ENCODE measurements around the gene CD28. TPM values are rescaled to one million over a fixed set of nuclear protein-coding genes. Genes with fewer than 3 reads are reported as not detected.

CD28 gene
- polyA plus RNA-seq, 12 donors = 2.8 to 7.3 (median 3.8) TPM; not detected in 1

- no peak for DNase-seq
These were observed 6.9 kb downstream of the CD28 start for GRCh38 chr2:203713381-203713780.

- no peak for DNase-seq
These were observed 7.7 kb downstream of the CD28 start for GRCh38 chr2:203714112-203714511.

- no peak for DNase-seq
These were observed 9.3 kb downstream of the CD28 start for GRCh38 chr2:203715744-203716143.

- no peak for DNase-seq
These were observed 11.6 kb downstream of the CD28 start for GRCh38 chr2:203718087-203718486.

- DNase-seq = no peak
These were observed 13.3 kb downstream of the CD28 start for GRCh38 chr2:203719456-203720410.

GRCh38 chr2:203720915-203721672 lies 14.7 kb downstream of the CD28 start:
- DNase-seq = no peak

GRCh38 chr2:203721781-203722300 lies 15.4 kb downstream of the CD28 start:
- DNase-seq = no peak

- DNase-seq = no peak
These were observed 16.0 kb downstream of the CD28 start for GRCh38 chr2:203722411-203722810.

- DNase-seq = no peak
These were observed 21.9 kb downstream of the CD28 start for GRCh38 chr2:203728321-203728720.

- DNase-seq = no peak
These were observed 23.8 kb downstream of the CD28 start for GRCh38 chr2:203730076-203730729.

- no peak for DNase-seq
These were observed 24.4 kb downstream of the CD28 start for GRCh38 chr2:203730883-203731282.

- DNase-seq = peak; percentile 45
These were observed 25.9 kb downstream of the CD28 start for GRCh38 chr2:203732092-203732952.

- DNase-seq = no peak
These were observed 26.6 kb downstream of the CD28 start for GRCh38 chr2:203732953-203733510.

- no peak for DNase-seq
These were observed 27.2 kb downstream of the CD28 start for GRCh38 chr2:203733684-203734083.

GRCh38 chr2:203734276-203734983 lies 28.0 kb downstream of the CD28 start:
- DNase-seq = no peak

- DNase-seq = no peak
These were observed 30.9 kb downstream of the CD28 start for GRCh38 chr2:203737360-203737759.

- DNase-seq = no peak
These were observed 32.9 kb downstream of the CD28 start for GRCh38 chr2:203739351-203739750.

- no peak for DNase-seq
These were observed 34.4 kb downstream of the CD28 start for GRCh38 chr2:203740871-203741281.

GRCh38 chr2:203741566-203741965 lies 35.1 kb downstream of the CD28 start:
- DNase-seq = no peak

- DNase-seq = no peak
These were observed 37.1 kb downstream of the CD28 start for GRCh38 chr2:203743441-203743981.
